PC-3 (cell line): ENCODE measurements around the gene ATP1B4. TPM values are rescaled to one million over a fixed set of nuclear protein-coding genes. Genes with fewer than 3 reads are reported as not detected.

ENCODE experiments used
- ATAC-seq: fragments of 200-7000 bp; cut with Tn5 transposase; 2 replicates; pipeline ENCODE4 v1.9.1; 2020; ENCODE audit warnings: mild to moderate bottlenecking, moderate library complexity
- BruUV-seq: library from RNA; stranded (reverse); fragments of 400-500 nt; replicated peaks from 2 replicates; lab custom pipeline; 2021; lab: Mats Ljungman, UMichigan
- CTCF ChIA-PET: fragments of 300-600 bp; sonication (Branson Sonifier 250); formaldehyde crosslinking; loops from one replicate; lab custom pipeline; 2022; ENCODE audit warnings: antibody characterized with exemption; lab: Charles Lee
- POLR2A ChIA-PET: fragments of 300-600 bp; sonication (Branson Sonifier 250); formaldehyde crosslinking; loops from one replicate; lab custom pipeline; 2022; ENCODE audit warnings: antibody characterized with exemption; ENCODE audit not compliant: unreplicated experiment; lab: Charles Lee
- DNase-seq: peaks from one replicate; pipeline ENCODE4 v3.0.0-alpha.2; 2015
- H2AFZ ChIP-seq: fragments of 300-600 bp; sonication (generic); 2 replicates; pipeline ENCODE4 v1.6.0; 2016; ENCODE audit warnings: antibody characterized with exemption, low read length
- H3F3A ChIP-seq: fragments of 300-600 bp; sonication (generic); one replicate; pipeline ENCODE4 v1.6.0; 2017; ENCODE audit warnings: antibody characterized with exemption, low read length, control low read depth, mild to moderate bottlenecking; ENCODE audit not compliant: unreplicated experiment
- H3K27ac ChIP-seq: fragments of 300-600 bp; sonication (generic); 2 replicates; pipeline ENCODE4 v1.5.1; 2016; ENCODE audit warnings: mild to moderate bottlenecking, low read length
- H3K27me3 ChIP-seq: fragments of 300-600 bp; sonication (generic); 2 replicates; pipeline ENCODE4 v1.6.1; 2016; ENCODE audit warnings: low read length, mixed read lengths
- H3K36me3 ChIP-seq: fragments of 300-600 bp; sonication (generic); 2 replicates; pipeline ENCODE4 v1.6.1; 2016; ENCODE audit warnings: low read depth, mixed run types, low read length, mixed read lengths
- H3K4me1 ChIP-seq: fragments of 300-600 bp; sonication (generic); 2 replicates; pipeline ENCODE4 v1.5.1; 2016; ENCODE audit warnings: low read length; ENCODE audit not compliant: insufficient read depth
- H3K4me2 ChIP-seq: fragments of 300-600 bp; sonication (generic); 2 replicates; pipeline ENCODE4 v1.6.0; 2016; ENCODE audit warnings: low read length
- H3K4me3 ChIP-seq: fragments of 300-600 bp; sonication (generic); 2 replicates; pipeline ENCODE4 v1.5.1; 2016; ENCODE audit warnings: mild to moderate bottlenecking, low read length, mixed read lengths
- H3K79me2 ChIP-seq: fragments of 300-600 bp; sonication (generic); 2 replicates; pipeline ENCODE4 v1.6.1; 2017; ENCODE audit warnings: low read length, mixed read lengths
- H3K9ac ChIP-seq: fragments of 300-600 bp; sonication (generic); 2 replicates; pipeline ENCODE4 v1.6.0; 2016; ENCODE audit warnings: mild to moderate bottlenecking, low read length
- H3K9me2 ChIP-seq: fragments of 300-600 bp; sonication (generic); replicated peaks from 2 replicates; pipeline ENCODE4 v1.6.1; 2016; ENCODE audit warnings: mixed run types, low read length, mixed read lengths
- H3K9me3 ChIP-seq: fragments of 300-600 bp; sonication (generic); 2 replicates; pipeline ENCODE4 v1.6.1; 2016; ENCODE audit warnings: low read length, mixed read lengths
- H4K20me1 ChIP-seq: fragments of 300-600 bp; sonication (generic); 2 replicates; pipeline ENCODE4 v1.6.1; 2016; ENCODE audit warnings: low read length, mixed read lengths
- CTCF ChIP-seq: fragments of 300-600 bp; sonication (generic); conservative IDR thresholded peaks from 2 replicates; pipeline ENCODE4 v1.5.1; 2017; ENCODE audit warnings: antibody characterized with exemption, low read depth, mild to moderate bottlenecking, low read length
- EZH2 ChIP-seq: fragments of 300-600 bp; sonication (generic); IDR thresholded peaks from one replicate; pipeline ENCODE4 v1.6.1; 2017; ENCODE audit warnings: antibody characterized with exemption, mild to moderate bottlenecking, low read length; ENCODE audit not compliant: unreplicated experiment
- EZH2phosphoT487 ChIP-seq: fragments of 300-600 bp; sonication (generic); IDR thresholded peaks from 2 replicates; pipeline ENCODE4 v1.6.1; 2018; ENCODE audit warnings: mild to moderate bottlenecking, antibody characterized with exemption, low read length, borderline replicate concordance
- intact Hi-C: fragments of 100-400 bp; cut with micrococcal nuclease; formaldehyde crosslinking; loops from 2 replicates; pipeline ENCODE4 v1.9.0; 2023
- total RNA-seq: library from RNA; depleted of rRNA; stranded (reverse); fragments of >200 nt; gene quantifications from 2 replicates; pipeline ENCODE4 v1.2.3, GENCODE V29; 2014

Gene ATP1B4
- total RNA-seq, 1 experiment from 2014 or later, result not detected

DNA sequence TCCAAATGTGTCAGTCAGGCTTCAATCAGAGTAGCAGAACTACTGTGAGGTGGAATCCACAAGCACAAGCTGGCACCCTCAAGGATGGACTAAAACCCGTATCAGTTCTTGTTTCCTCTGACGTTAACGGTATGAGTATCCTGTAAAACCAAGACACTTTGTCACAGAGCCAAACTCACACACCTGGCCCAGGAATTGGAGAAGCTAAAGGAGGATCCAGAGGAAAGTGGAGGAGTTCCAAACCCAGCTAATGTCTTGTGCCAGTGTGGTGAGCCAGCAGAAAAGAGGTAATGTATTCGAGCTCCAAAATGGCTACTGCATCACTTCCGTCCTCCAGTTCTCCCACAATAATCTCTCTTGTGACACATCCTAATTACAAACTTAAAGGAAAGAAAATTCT lies 44.7 kb downstream of the ATP1B4 start:
- CTCF ChIA-PET, result no interaction called here
- DNase-seq (peak; percentile 23), ATAC-seq (no peak)
- intact Hi-C loops, result no loop called here
- no peaks in the 10 kb centered on the region for H3K9me3 ChIP-seq
- no peak for TF ChIP-seq CTCF
- TF ChIP-seq EZH2phosphoT487, result no peak
- TF ChIP-seq EZH2, result no peak
- POLR2A ChIA-PET, result no interaction called here
- H3K79me2 ChIP-seq, result no peaks in the 10 kb centered on the region
- no peaks in the 10 kb centered on the region for H3K9me2 ChIP-seq
- no peak overlapping the region for H3K4me3 ChIP-seq
- no peaks in the 10 kb centered on the region for H3K27me3 ChIP-seq
- H3F3A ChIP-seq, result no peaks in the 10 kb centered on the region
- H3K4me2 ChIP-seq, result no peak overlapping the region
- no peak overlapping the region for H3K9ac ChIP-seq
- H3K27ac ChIP-seq, result no peak overlapping the region
- no TSS peak for BruUV-seq
- H4K20me1 ChIP-seq, result no peaks in the 10 kb centered on the region
- H3K36me3 ChIP-seq, result no peaks in the 10 kb centered on the region
- H2AFZ ChIP-seq, result 0 out of 2 replicates have a peak overlapping the region, but pooled peaks have one; percentile 34
- no peaks in the 10 kb centered on the region for H3K4me1 ChIP-seq

DNA sequence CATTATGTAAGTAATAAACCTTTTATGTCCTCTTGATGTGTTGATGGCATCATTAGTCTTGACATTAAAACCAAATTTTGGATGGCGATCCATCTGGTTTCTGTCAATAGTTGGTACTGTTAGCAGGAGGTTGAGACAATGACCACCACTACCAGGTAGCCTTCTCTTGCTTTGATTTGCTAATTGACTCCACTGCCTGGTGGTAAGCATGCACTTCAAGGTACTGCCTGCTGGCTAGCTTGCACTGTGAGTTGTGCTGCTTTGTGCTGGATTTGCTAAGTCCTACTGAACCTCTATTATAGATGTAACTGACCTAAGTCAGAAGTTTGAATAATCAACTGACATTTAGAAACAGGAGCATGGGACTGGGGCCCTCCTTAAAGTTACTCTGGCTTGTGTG lies 46.3 kb downstream of the ATP1B4 start:
- no TSS peak for BruUV-seq
- no peaks in the 10 kb centered on the region for H4K20me1 ChIP-seq
- ATAC-seq (no peak), DNase-seq (no peak)
- H3K4me2 ChIP-seq, result no peak overlapping the region
- no peaks in the 10 kb centered on the region for H3K9me2 ChIP-seq
- no peaks in the 10 kb centered on the region for H3K36me3 ChIP-seq
- TF ChIP-seq EZH2 (no peak), CTCF (no peak), EZH2phosphoT487 (no peak)
- H3K9ac ChIP-seq, result no peak overlapping the region
- CTCF ChIA-PET, result no interaction called here
- intact Hi-C loops, result no loop called here
- H3K27me3 ChIP-seq, result no peaks in the 10 kb centered on the region
- no peaks in the 10 kb centered on the region for H3K79me2 ChIP-seq
- POLR2A ChIA-PET, result no interaction called here
- no peaks in the 10 kb centered on the region for H3F3A ChIP-seq
- no peak overlapping the region for H3K27ac ChIP-seq
- no peak overlapping the region for H2AFZ ChIP-seq
- no peaks in the 10 kb centered on the region for H3K4me1 ChIP-seq
- H3K4me3 ChIP-seq, result no peak overlapping the region
- H3K9me3 ChIP-seq, result no peaks in the 10 kb centered on the region

DNA sequence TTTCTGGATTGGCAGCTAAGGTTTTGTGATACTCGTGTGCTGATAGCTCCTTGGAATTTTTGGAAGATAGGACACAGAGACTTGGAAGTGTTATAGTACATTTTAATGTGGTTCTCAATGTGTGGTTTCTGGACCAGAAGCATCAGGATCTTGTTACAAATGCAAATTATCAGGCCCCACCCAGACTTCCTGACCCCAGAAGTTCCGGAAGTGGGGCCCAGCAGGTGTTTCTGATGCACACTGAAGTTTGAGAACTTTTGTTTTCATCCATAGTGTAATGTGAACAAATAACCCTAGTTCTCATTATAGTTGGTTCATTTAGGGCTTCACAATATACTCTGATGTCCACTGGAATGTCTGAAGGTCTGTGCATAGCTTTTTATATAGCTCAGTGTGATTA lies 57.6 kb downstream of the ATP1B4 start:
- CTCF ChIA-PET, result no interaction called here
- POLR2A ChIA-PET, result no interaction called here
- ATAC-seq, result no peak

More for the DNA sequence above, 57.6 kb downstream of the ATP1B4 start:
- Histone ChIP-seq H3K79me2 (no peaks in the 10 kb centered on the region), H3K9me3 (no peaks in the 10 kb centered on the region), H3K4me1 (no peaks in the 10 kb centered on the region), H3K9ac (no peak overlapping the region), H3K27me3 (no peaks in the 10 kb centered on the region), H3K4me3 (no peak overlapping the region), H3K4me2 (no peak overlapping the region), H3K27ac (no peak overlapping the region), H4K20me1 (no peaks in the 10 kb centered on the region), H3K9me2 (no peaks in the 10 kb centered on the region), H2AFZ (no peak overlapping the region), H3F3A (no peaks in the 10 kb centered on the region), H3K36me3 (no peaks in the 10 kb centered on the region)
- TF ChIP-seq EZH2phosphoT487 (no peak), EZH2 (no peak), CTCF (no peak)
- DNase-seq, result no peak
- intact Hi-C loops, result no loop called here
- BruUV-seq, result no TSS peak
